Vagina (tissue), 2 donors: ENCODE data around the gene NCOA3. TPM values are rescaled to one million over a fixed set of nuclear protein-coding genes. Genes with fewer than 3 reads are reported as not detected.
"Not testable (repeated sequence)": the region's sequence is repeated elsewhere in the genome, so short reads cannot be mapped to it uniquely, and the experiment has no call there.

Source experiments
- DNase-seq, 2 donors: peaks; one replicate each; pipeline ENCODE4 v3.0.0-alpha.2; 2017; ENCODE audit errors: extremely low spot score in 2 of 2
- H3K27ac ChIP-seq: fragments of 200-600 bp; sonication (generic); one replicate; pipeline ENCODE4 v1.5.1; 2019
- H3K27me3 ChIP-seq: fragments of 200-600 bp; sonication (generic); one replicate; pipeline ENCODE4 v1.5.1; 2019
- H3K36me3 ChIP-seq, 2 donors: fragments of 200-600 bp; sonication (generic); one replicate each; pipeline ENCODE4 v1.5.1; 2017 to 2019
- H3K4me1 ChIP-seq: fragments of 200-600 bp; sonication (generic); one replicate; pipeline ENCODE4 v1.5.1; 2019
- H3K4me3 ChIP-seq, 2 donors: fragments of 200-600 bp; sonication (generic); 1 replicate in 1 of 2; 2 replicates in 1 of 2; pipeline ENCODE4 v1.5.1; 2016 to 2019
- H3K9me3 ChIP-seq: fragments of 200-600 bp; sonication (generic); one replicate; pipeline ENCODE4 v1.5.1; 2019
- POLR2A ChIP-seq, 2 donors: fragments of 450-650 bp; IDR thresholded peaks; one replicate each; pipeline ENCODE4 v1.6.1; 2017; ENCODE audit warnings: antibody characterized with exemption in 2 of 2, mild to moderate bottlenecking in 2 of 2, moderate library complexity in 2 of 2
- POLR2AphosphoS5 ChIP-seq, 2 donors: sonication (generic); formaldehyde crosslinking; IDR thresholded peaks; one replicate each; pipeline ENCODE4 v1.9.0; 2017; ENCODE audit warnings: antibody characterized with exemption in 2 of 2, mild to moderate bottlenecking in 2 of 2, low read depth in 1 of 2; ENCODE audit not compliant: insufficient read depth in 1 of 2
- intact Hi-C: fragments of 100-400 bp; cut with DNase I; formaldehyde crosslinking; loops from one replicate; pipeline ENCODE4 v1.15.1; 2023
- total RNA-seq: library from RNA; depleted of rRNA; stranded (reverse); fragments of >200 nt; gene quantifications from one replicate; pipeline ENCODE4 v1.2.3, GENCODE V29; 2016
- TF ChIP-seq, protein P1 (sequence below), 3 experiments: fragments of 450-650 bp in 2 of 3; fragments of 200-600 bp in 1 of 3; sonication (generic) in 1 of 3; IDR thresholded peaks; one replicate each; pipeline ENCODE4 v1.5.1; 2017 to 2019; ENCODE audit warnings: antibody characterized with exemption in 3 of 3, mild to moderate bottlenecking in 2 of 3, moderate library complexity in 2 of 3

NCOA3 gene
- total RNA-seq, 1 donor from 2014 or later = 47.1 TPM

- H3K4me1 ChIP-seq = peaks cover 28% of the 10 kb centered on the region
- no peaks in the 10 kb centered on the region for H3K36me3 ChIP-seq
- intact Hi-C loops = no loop called here
- no peaks in the 10 kb centered on the region for H3K9me3 ChIP-seq
- TF ChIP-seq, protein P1, sequence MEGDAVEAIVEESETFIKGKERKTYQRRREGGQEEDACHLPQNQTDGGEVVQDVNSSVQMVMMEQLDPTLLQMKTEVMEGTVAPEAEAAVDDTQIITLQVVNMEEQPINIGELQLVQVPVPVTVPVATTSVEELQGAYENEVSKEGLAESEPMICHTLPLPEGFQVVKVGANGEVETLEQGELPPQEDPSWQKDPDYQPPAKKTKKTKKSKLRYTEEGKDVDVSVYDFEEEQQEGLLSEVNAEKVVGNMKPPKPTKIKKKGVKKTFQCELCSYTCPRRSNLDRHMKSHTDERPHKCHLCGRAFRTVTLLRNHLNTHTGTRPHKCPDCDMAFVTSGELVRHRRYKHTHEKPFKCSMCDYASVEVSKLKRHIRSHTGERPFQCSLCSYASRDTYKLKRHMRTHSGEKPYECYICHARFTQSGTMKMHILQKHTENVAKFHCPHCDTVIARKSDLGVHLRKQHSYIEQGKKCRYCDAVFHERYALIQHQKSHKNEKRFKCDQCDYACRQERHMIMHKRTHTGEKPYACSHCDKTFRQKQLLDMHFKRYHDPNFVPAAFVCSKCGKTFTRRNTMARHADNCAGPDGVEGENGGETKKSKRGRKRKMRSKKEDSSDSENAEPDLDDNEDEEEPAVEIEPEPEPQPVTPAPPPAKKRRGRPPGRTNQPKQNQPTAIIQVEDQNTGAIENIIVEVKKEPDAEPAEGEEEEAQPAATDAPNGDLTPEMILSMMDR (IDR thresholded peaks at IDR 0.05) = no peak
- no peak for TF ChIP-seq POLR2A (IDR thresholded peaks at IDR 0.05)
- no peak for TF ChIP-seq POLR2AphosphoS5 (IDR thresholded peaks at IDR 0.05; ENCODE audit: insufficient read depth in 1 of 2, low read depth in 1 of 2)
- H3K27me3 ChIP-seq = no peaks in the 10 kb centered on the region
- H3K27ac ChIP-seq = no peak overlapping the region
- no peak overlapping the region for H3K4me3 ChIP-seq
- DNase-seq = no peak
Observed at GRCh38 chr20:47496118-47496517, 5.6 kb upstream of the NCOA3 start.

DNA sequence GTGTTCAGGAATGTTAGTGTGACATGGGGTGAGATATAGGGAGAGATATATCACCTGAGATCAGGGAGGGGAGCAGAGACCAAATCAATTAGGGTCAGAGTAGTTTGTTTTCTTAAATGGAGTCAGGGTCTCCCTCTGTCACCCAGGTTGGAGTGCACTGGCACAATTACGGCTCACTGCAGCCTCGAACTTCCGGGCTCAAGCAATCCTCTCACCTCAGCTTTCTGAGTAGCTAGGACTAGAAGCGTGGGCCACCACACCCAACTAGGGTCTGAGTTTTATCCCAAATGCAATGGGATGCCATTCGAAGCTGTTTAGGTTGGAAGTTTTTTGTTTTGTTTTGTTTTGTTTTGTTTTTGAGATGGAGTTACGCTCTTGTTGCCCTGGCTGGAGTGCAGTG, 3.1 kb upstream of the NCOA3 start:
- Histone ChIP-seq H3K36me3 (no peaks in the 10 kb centered on the region), H3K27me3 (no peaks in the 10 kb centered on the region), H3K4me3 (no peak overlapping the region), H3K4me1 (peaks cover 23% of the 10 kb centered on the region), H3K9me3 (no peaks in the 10 kb centered on the region), H3K27ac (no peak overlapping the region)
- no peak for DNase-seq
- intact Hi-C loops = no loop called here
- TF ChIP-seq POLR2AphosphoS5 (IDR thresholded peaks at IDR 0.05; ENCODE audit: insufficient read depth in 1 of 2, low read depth in 1 of 2) (no peak), POLR2A (IDR thresholded peaks at IDR 0.05) (no peak)
- TF ChIP-seq, protein P1 (IDR thresholded peaks at IDR 0.05) = no peak

DNA sequence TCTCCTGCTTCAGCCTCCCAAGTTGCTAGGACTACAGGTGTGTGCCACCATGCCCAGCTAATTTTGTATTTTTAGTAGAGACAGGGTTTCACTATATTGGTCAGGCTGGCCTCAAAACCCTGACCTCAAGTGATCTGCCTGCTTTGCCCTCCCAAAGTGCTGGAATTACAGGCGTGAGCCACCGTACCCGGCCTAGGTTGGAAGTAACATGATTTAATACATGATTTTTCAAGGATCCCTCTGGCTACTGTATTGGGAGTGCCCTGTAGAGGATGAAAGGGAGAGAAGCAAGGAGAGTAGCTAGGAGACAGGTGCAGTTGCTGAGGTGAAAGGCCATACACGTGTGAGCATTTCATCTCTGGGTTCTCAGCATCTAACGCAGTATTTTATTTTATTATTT, 2.6 kb upstream of the NCOA3 start:
- H3K9me3 ChIP-seq = no peaks in the 10 kb centered on the region
- H3K4me1 ChIP-seq = peaks cover 23% of the 10 kb centered on the region
- H3K4me3 ChIP-seq = no peak overlapping the region
- H3K27ac ChIP-seq = no peak overlapping the region
- no peaks in the 10 kb centered on the region for H3K36me3 ChIP-seq
- DNase-seq = no peak
- H3K27me3 ChIP-seq = no peaks in the 10 kb centered on the region
- TF ChIP-seq, protein P1 (IDR thresholded peaks at IDR 0.05) = no peak
- no peak for TF ChIP-seq POLR2A (IDR thresholded peaks at IDR 0.05)
- TF ChIP-seq POLR2AphosphoS5 (IDR thresholded peaks at IDR 0.05; ENCODE audit: insufficient read depth in 1 of 2, low read depth in 1 of 2) = no peak
- intact Hi-C loops = no loop called here

DNA sequence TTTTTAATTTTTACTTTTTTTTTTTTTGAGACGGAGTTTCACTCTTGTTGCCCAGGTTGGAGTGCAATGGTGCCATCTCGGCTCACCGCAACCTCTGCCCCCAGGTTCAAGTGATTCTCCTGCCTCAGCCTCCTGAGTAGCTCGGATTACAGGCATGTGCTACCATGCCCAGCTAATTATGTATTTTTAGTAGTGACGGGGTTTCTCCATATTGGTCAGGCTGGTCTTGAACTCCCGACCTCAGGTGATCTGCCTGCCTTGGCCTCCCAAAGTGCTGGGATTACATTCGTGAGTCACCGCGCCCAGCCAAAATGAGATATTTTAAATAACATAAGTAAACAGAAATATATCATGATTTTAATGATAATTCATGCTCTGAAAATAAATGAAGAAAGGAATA, 1.6 kb upstream of the NCOA3 start:
- H3K27ac ChIP-seq, H3K4me3 ChIP-seq, DNase-seq, H3K9me3 ChIP-seq, intact Hi-C loops, H3K36me3 ChIP-seq, H3K27me3 ChIP-seq: not testable (repeated sequence)
- peaks cover 20% of the 10 kb centered on the region for H3K4me1 ChIP-seq

- DNase-seq = no peak
- intact Hi-C loops = no loop called here
- H3K27ac ChIP-seq = peak overlapping the region; percentile 97
- H3K4me1 ChIP-seq = peaks cover 20% of the 10 kb centered on the region
- no peaks in the 10 kb centered on the region for H3K27me3 ChIP-seq
- no peaks in the 10 kb centered on the region for H3K36me3 ChIP-seq
- TF ChIP-seq POLR2A (IDR thresholded peaks at IDR 0.05) (no peak), POLR2AphosphoS5 (IDR thresholded peaks at IDR 0.05; ENCODE audit: insufficient read depth in 1 of 2, low read depth in 1 of 2) (no peak)
- TF ChIP-seq, protein P1 (IDR thresholded peaks at IDR 0.05) = no peak
- no peak overlapping the region for H3K4me3 ChIP-seq
- no peaks in the 10 kb centered on the region for H3K9me3 ChIP-seq
Observed at GRCh38 chr20:47500554-47500953, 1.1 kb upstream of the NCOA3 start.

DNA sequence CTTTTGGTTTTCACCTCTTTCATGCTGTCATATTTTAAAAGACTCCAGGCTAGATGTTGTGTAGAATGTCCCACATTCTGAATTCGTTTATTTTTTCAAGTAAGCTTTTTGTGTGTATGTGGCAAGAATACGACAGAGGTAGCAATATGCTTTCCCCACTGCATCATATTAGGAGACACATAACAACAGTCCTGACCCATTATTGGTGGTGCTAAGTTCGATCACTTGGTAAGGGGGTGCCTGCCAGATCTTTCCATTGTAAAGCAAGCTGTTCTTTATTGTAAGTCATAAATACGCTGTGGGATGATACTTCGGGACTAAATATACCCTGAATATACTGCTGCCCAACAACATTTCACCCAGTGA, 588 bp upstream of the NCOA3 start:
- Histone ChIP-seq H3K9me3 (no peaks in the 10 kb centered on the region), H3K27ac (peak overlapping the region; percentile 97), H3K36me3 (no peaks in the 10 kb centered on the region), H3K4me1 (peaks cover 24% of the 10 kb centered on the region), H3K4me3 (peak overlapping the region; percentile 73 to 98), H3K27me3 (no peaks in the 10 kb centered on the region)
- no peak for DNase-seq
- intact Hi-C loops = no loop called here
- TF ChIP-seq POLR2AphosphoS5 (IDR thresholded peaks at IDR 0.05; ENCODE audit: insufficient read depth in 1 of 2, low read depth in 1 of 2) = no peak
- TF ChIP-seq, protein P1 (IDR thresholded peaks at IDR 0.05) = no peak
- TF ChIP-seq POLR2A (IDR thresholded peaks at IDR 0.05) = no peak
